Airway epithelial cell (primary cell): ENCODE measurements around the gene CSF3. TPM values are rescaled to one million over a fixed set of nuclear protein-coding genes. Genes with fewer than 3 reads are reported as not detected.

Experiments
- total RNA-seq: library from RNA; depleted of rRNA; stranded (reverse); fragments of >200 nt; gene quantifications from 2 replicates; pipeline ENCODE4 v1.2.3, GENCODE V29; 2015

The CSF3 gene
- total RNA-seq, result 5.8 and 8.4 TPM in 2 replicates

GRCh38 chr17:40015005-40015997 lies at the start of gene CSF3:
Gene CSF3, plus strand, starts transcription at chr17:40015440. Its CDS starts 35 bp downstream, at chr17:40015475.

GRCh38 chr17:39980351-39981206 lies 34.7 kb upstream of the CSF3 start, which contains the start of gene PSMD3:
Gene PSMD3, plus strand, starts transcription at chr17:39980807. Its CDS starts 164 bp downstream, at chr17:39980971.

GRCh38 chr17:40062329-40063186 lies 47.3 kb downstream of the CSF3 start, which contains the start of gene THRA:
Gene THRA, plus strand, starts transcription at chr17:40062965. Its CDS starts 11,524 bp downstream, at chr17:40074489.

Other genes with a start within 250 kb of the CSF3 start
- gene IKZF3, start 151.1 kb upstream of the CSF3 start, total RNA-seq, result 0.21 TPM in 1 of 2 replicates, not detected in the other
- 0.05 TPM in 1 of 2 replicates, not detected in the other for gene ZPBP2, start 147.2 kb upstream of the CSF3 start, total RNA-seq
- gene GSDMB, start 96.8 kb upstream of the CSF3 start, total RNA-seq, result 1.6 and 1.8 TPM in 2 replicates
- 30.8 and 33.1 TPM in 2 replicates for gene ORMDL3, start 87.8 kb upstream of the CSF3 start, total RNA-seq
- not detected in 2 replicates for gene LRRC3C, start 87.7 kb upstream of the CSF3 start, total RNA-seq
- 0.56 and 0.70 TPM in 2 replicates for gene GSDMA, start 52.4 kb upstream of the CSF3 start, total RNA-seq
- gene PSMD3, start 34.6 kb upstream of the CSF3 start, total RNA-seq, result 119 and 167 TPM in 2 replicates
- 72.9 and 79.9 TPM in 2 replicates for gene MED24, start 39.0 kb downstream of the CSF3 start, total RNA-seq
- gene THRA, start 47.5 kb downstream of the CSF3 start, total RNA-seq, result 5.2 and 6.7 TPM in 2 replicates
- gene NR1D1, start 85.1 kb downstream of the CSF3 start, total RNA-seq, result 1.8 and 4.1 TPM in 2 replicates
- gene MSL1, start 106.5 kb downstream of the CSF3 start, total RNA-seq, result 35.8 and 47.3 TPM in 2 replicates
- gene CASC3, start 125.1 kb downstream of the CSF3 start, total RNA-seq, result 19.9 and 23.1 TPM in 2 replicates
- gene RAPGEFL1, start 162.0 kb downstream of the CSF3 start, total RNA-seq, result 58.6 and 63.5 TPM in 2 replicates
- 7.8 and 15.0 TPM in 2 replicates for gene WIPF2, start 203.9 kb downstream of the CSF3 start, total RNA-seq